ENCODE measurements around the gene SLC30A1.
"Not testable (repeated sequence)": the region's sequence is repeated elsewhere in the genome, so short reads cannot be mapped to it uniquely, and the experiment has no call there.

The SLC30A1 gene

GRCh38 chr1:211580303-211580687 lies 1.3 kb upstream of the SLC30A1 start:
- DNase-seq, result no peak

- DNase-seq, result peak in 3 of 6 experiments; percentile 76 to 89 (median 80)
Observed at GRCh38 chr1:211579440-211580302, 710 bp upstream of the SLC30A1 start.

GRCh38 chr1:211577819-211578639 lies 932 bp downstream of the SLC30A1 start:
- DNase-seq, result peak; percentile 39 to 70 (median 60)

GRCh38 chr1:211577277-211577818 lies 1.6 kb downstream of the SLC30A1 start:
- no peak for DNase-seq

- DNase-seq, result no peak
Observed at GRCh38 chr1:211576717-211577116, 2.2 kb downstream of the SLC30A1 start.

GRCh38 chr1:211574705-211575104 lies 4.3 kb downstream of the SLC30A1 start:
- DNase-seq, result no peak

GRCh38 chr1:211571998-211572397 lies 7.0 kb downstream of the SLC30A1 start:
- DNase-seq, result no peak

- not testable (repeated sequence) for DNase-seq
Observed at GRCh38 chr1:211570378-211570777, 8.6 kb downstream of the SLC30A1 start.

GRCh38 chr1:211566431-211567025 lies 12.4 kb downstream of the SLC30A1 start:
- no peak for DNase-seq

- no peak for DNase-seq
Observed at GRCh38 chr1:211564084-211564483, 14.9 kb downstream of the SLC30A1 start.

GRCh38 chr1:211559222-211560010 lies 19.5 kb downstream of the SLC30A1 start:
- no peak for DNase-seq

- DNase-seq, result no peak
Observed at GRCh38 chr1:211557894-211558625, 20.9 kb downstream of the SLC30A1 start.

- DNase-seq, result no peak
Observed at GRCh38 chr1:211553549-211553948, 25.4 kb downstream of the SLC30A1 start.

GRCh38 chr1:211551638-211552460 lies 27.1 kb downstream of the SLC30A1 start:
- no peak for DNase-seq

GRCh38 chr1:211549092-211549711 lies 29.8 kb downstream of the SLC30A1 start:
- no peak for DNase-seq

GRCh38 chr1:211548321-211549091 lies 30.5 kb downstream of the SLC30A1 start:
- DNase-seq, result no peak

- no peak for DNase-seq
Observed at GRCh38 chr1:211547710-211548109, 31.3 kb downstream of the SLC30A1 start.

- DNase-seq, result no peak
Observed at GRCh38 chr1:211546543-211546942, 32.4 kb downstream of the SLC30A1 start.

- DNase-seq, result no peak
Observed at GRCh38 chr1:211543025-211543424, 35.9 kb downstream of the SLC30A1 start.

Data from stimulated activated naive CD4-positive, alpha-beta T cell (primary cell).